HuH-7.5 (cell line): ENCODE measurements around the gene NFE2L1.
A peak's percentile ranks its signal among the peaks of the same experiment; 100 is the strongest.
"Not testable (repeated sequence)": the region's sequence is repeated elsewhere in the genome, so short reads cannot be mapped to it uniquely, and the experiment has no call there.

Experiments used
- DNase-seq: peaks from one replicate; pipeline ENCODE4 v3.0.0; 2011; ENCODE audit warnings: low spot score

The NFE2L1 gene

DNA sequence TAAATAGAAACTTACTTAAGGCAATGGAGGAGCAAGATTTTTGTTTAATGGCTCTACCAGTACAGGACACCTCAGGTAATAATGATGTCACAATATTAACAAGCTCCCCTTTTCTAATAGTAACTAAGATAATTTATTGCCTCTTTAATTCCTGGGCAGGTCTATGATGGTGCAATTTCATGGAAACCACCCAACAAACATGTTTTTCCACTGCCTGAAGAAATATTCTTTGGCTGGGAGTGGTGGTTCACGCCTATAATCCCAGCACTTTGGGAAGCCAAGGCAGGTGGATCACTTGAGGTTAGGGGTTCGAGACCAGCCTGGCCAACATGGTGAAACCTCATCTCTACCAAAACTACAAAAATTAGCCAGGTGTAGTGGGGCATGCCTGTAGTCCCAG lies 19.6 kb downstream of the NFE2L1 start:
- not testable (repeated sequence) for DNase-seq

DNA sequence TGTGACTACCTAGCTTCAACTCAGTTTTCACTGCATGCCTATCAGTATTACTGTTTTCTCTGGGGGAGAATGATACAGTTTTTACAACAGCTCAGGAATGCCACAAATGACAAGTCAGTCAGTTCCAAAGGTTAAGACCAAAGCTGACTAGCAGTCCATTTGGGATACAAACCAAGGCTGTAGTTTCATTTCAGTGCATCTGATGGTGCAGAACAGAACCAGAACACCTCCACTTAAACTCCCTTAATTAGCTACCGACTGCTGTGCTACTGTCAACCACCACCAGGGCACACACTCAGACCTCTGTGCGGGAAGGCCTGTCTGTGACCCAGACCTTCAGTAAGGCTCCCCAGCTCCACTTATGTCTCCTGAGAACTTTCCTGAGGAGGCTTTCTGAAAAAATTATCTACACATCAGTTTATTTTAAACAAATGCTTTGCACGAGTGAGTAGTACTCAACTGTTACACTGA lies 20.4 kb downstream of the NFE2L1 start:
- no peak for DNase-seq

DNA sequence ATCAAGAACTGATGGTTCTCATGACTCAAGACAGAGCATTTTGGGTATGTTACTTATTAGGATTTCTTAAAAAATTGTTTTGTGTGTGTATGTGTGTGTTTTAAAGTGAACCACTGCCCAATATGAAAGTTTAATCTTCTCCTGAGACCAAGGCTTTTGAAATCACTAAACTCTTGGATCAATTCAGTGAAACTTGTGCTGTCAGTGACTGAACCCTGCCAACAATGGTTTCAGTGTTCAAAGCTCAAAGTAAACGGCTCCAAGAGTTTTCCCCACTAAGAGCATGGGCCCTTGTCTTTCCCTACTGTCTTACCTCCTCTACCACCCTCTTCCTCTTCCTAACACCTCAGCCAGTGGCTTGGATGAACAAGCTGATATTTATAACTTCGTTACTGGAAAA lies 22.0 kb downstream of the NFE2L1 start:
- DNase-seq = no peak

DNA sequence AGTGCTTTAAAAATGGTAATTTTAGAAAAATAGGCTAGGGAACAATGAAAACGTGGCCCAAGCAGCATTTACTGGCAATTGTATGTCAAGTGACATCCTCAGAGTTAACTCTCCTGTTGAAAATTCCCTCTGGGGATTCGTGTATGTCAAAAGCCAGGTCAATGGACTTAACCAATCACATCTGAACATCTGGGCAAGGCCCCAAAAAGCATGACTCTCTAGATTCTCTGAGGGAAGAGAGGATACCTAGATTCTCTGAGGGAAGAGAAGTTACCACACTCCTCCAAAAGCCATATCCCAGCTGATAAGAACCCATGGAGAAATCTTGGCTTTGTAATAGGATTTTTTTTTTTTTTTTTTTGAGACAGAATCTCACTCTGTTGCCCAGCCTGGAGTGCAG lies 23.5 kb downstream of the NFE2L1 start:
- no peak for DNase-seq

DNA sequence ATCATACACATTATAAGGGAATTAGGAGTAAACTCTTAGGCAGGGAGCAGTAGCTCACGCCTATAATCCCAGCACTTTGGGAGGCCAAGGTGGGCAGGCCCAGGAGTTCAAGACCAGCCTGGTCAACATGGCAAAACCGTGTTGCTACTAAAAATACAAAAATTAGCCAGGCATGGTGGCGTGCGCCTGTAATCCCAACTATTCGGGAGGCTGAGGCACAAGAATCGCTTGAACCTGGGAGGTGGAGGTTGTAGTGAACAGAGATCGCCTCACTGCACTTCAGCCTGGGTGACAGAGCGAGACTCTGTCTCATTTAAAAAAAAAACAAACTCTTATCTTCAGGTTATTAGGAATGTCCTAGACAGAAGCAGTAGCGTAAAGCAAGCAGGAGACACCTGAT lies 24.7 kb downstream of the NFE2L1 start:
- DNase-seq = not testable (repeated sequence)

DNA sequence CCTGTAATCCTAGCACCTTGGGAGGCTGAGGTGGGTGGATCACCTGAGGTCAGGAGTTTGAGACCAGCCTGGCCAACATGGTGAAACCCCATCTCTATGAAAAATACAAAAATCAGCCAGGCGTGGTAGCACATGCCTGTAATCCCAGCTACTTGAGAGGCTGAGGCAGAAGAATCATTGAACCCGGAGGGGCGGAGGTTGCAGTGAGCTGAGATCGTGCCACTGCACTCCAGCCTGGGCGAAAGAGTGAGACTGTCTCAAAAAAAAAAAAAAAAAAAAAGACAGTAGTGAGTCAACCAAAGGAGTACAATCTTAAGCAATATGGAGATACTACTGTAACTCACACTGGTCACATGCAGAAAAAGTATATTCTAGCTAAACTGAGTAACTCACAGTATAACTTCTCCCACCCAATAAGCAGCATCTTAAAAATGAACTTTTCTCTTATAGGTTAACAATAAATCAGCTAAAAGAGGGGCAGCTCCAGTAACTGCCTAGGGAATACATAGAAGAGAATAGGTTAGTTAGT lies 25.5 kb downstream of the NFE2L1 start:
- DNase-seq = not testable (repeated sequence)

DNA sequence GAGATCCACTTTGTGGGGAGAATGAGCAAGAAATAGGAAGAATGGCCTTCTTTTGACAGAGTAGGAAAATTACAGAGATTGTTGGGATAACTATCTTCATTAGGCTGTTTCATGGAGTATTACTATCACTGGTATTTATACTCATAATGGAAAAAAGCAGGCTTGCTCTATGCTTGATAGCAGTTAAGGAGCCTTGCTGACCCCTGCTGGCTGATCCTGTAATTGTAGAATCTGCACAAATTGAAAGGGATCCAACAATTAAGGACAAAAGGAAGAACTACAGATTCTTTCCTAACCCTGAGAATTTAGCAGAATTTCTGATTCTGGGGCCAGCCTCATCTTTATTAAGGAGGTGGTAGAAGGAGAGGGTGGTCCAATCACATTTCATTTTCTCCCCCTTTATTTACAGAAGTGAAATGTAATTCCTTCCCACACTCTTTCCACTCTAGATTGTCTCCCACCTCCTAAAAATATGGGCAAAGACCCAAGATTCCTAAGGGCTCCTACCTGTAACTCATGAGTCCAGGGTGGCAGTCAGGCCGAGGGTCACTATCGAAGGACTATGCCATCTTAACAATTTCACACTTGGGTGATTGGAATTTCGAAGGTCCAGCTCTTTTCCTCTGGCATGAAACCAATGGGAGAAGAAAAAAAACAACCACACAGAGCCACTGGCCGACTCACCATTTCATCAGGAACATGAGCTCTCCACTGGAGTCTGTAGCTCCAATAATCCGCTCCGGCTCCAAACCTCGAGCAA lies 26.3 kb downstream of the NFE2L1 start:
- no peak for DNase-seq

DNA sequence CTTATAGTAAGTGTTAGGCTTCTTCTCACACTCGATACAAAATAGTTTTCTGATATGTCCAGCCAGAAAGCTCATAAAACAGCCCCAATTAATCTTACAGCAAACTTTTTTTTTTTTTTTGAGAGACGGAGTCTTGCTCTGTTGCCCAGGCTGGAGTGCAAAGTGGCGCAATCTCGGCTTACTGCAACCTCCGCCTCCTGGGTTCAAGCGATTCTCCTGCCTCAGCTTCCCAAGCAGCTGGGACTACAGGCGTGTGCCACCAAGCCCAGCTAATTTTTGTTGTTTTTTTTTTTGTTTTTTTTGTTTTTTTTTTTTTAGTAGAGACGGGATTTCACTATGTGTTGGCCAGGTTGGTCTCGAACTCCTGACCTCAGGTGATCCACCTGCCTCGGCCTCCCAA lies 29.0 kb downstream of the NFE2L1 start:
- not testable (repeated sequence) for DNase-seq

DNA sequence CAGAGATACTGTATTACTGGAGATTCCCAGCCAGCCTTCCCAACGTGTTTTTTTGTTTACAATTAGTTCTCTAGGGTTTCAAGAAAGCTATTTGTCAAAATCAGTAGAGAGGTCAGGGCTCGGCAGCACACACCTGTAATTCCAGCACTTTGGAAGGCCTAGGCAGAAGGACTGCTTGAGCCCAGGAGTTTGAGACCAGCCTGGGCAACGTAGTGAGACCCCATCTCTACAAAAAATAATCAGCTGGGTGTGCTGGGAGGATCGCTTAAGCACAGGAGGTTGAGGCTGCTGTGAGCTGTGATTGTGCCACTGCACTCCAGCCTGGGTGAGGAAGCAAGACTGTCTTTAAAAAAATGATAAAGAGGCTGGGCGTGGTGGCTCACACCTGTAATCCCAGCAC lies 33.7 kb downstream of the NFE2L1 start:
- DNase-seq = no peak

DNA sequence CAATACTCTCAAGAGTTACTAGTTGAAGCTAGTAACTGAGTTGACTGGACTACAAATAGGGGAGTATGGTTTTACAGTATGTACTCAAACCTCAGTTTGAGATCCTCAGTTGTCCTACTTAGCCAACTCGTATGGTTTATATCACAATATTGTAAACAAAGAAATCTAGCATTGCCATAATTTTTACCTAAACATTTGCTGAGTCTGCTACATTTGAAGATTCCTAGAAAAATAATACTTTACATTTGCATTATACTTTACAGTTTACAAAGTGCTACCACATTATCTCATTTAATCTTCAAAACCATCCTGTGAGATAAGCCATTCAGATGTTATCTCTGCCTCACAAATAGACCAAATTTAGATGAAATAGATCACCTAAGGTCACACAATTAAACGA lies 36.8 kb downstream of the NFE2L1 start:
- no peak for DNase-seq

DNA sequence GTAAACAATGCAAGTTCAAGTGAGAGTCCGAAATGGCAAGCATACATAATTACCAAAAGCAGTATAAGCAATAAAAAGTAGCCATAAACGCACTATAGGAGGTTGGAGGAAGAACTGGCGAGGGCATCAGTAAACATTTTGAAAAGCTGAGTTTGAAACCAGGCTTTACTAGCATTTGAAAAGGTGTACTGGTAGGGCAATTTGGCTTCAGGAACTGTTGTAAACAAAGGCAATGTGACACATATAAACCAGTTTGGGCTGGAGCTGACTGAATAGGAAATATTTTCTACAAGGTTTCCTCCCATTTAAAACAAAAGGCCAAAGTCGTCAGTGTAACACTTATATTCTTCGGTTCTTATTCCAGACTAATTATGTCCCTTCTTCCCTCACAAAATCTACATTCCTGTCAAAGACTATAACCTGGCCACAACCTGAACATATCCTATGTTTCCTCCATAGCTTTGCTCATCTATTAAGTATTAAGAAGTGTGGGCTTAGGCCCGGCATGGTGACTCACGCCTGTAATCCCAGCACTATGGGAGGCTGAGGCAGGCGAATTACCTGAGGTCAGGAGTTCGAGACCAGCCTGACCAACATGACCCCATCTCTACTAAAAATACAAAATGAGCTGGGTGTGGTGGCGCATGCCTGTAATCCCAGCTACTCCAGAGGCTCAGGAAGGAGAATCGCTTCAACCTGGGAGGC lies 45.3 kb downstream of the NFE2L1 start:
- DNase-seq = no peak

DNA sequence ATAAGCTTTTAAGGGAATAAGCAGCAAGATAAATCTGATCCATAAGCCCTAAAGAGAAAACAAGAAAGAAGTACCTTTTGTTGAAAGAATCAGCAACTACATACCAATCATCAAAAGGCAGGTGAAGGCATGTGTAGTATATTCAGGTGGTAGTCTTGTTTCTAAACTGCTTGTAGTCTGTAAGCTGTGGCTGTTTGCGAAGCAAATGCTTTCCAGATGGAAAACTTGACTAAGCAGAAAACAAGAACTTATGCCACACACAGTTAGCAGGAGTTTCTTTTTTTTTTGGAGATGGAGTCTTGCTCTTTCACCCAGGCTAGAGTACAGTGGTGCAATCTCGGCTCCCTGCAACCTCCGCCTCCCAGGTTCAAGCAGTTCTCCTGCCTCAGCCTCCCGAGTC lies 47.5 kb downstream of the NFE2L1 start:
- no peak for DNase-seq

DNA sequence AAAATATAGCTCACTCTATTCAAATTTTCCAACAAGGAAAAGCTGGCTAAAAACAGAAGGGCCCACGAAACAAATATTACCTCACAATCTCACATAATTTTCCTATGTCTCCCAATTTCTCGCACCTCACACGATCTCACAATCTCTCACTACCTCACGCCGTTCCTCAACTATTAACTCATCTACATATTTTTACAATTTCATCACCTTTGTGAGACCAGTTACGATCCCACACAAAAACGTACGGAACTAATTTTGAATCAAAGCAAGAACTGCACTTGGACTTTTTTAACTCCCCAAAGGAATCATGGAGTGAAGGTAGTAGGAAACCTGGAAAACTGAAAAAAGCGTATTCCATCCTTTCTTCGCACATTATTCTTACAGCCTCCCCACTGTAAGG lies 52.0 kb downstream of the NFE2L1 start:
- no peak for DNase-seq

DNA sequence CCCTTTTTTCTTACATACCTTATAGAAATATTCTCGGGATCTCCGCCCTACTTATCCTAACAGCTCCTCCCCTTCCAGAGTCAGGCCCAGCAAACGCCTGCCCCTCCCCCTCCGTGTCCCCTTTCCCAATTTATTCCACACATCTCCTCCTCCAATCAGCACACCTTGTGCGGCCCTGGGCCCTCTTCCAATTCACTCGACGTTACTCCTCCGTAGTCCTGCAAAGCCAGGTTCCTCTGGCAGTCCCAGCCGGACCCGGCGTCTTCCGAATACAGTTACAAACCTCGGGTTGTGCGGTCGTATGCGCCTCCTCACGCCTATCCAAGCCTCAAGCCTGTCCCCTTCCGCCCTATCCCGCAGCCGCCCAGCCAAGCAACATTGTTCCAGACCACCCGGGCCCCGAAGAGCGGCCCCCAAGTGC lies 52.4 kb downstream of the NFE2L1 start:
- DNase-seq = peak; percentile 43

DNA sequence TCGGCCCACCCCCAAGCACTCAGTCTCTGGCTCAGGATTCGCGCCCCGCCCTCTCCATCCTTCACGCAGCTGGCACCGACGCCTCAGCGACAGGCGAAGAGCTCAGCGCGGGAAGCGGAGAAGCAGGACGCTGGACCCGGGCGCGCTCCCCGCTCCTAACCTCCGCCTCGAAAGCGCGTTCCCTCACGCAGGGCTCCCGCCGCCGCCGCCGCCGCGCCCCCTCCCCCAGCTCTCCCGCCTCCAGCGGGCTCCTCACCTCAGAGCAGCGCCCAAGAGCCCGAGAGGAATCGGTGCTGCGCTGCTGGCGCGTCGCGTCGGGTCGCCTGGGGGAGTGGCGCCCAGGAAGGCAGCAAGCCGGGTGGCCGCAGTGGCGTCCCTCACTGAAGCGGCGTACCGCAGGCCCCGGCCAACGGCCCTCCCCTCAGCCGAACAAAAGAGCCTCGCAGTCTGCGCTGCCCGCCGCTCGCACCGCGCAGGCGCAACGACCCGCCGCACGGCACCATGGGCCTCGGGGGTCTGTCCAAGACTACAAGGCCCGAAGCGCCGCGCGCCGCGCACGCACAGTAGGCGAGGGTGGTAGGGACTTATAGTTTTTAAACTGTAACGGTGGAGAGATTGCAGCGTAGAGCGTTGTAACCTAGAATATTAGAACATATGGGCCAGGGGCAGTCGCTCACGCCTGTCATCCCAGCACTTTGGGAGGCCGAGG lies 53.0 kb downstream of the NFE2L1 start, which contains the start of gene CBX1:
CBX1 (minus strand) TSS at position 467 of the 709 bp plus-strand sequence. CDS start 24,474 bp downstream, outside the sequence.
- peak; percentile 78 for DNase-seq

DNA sequence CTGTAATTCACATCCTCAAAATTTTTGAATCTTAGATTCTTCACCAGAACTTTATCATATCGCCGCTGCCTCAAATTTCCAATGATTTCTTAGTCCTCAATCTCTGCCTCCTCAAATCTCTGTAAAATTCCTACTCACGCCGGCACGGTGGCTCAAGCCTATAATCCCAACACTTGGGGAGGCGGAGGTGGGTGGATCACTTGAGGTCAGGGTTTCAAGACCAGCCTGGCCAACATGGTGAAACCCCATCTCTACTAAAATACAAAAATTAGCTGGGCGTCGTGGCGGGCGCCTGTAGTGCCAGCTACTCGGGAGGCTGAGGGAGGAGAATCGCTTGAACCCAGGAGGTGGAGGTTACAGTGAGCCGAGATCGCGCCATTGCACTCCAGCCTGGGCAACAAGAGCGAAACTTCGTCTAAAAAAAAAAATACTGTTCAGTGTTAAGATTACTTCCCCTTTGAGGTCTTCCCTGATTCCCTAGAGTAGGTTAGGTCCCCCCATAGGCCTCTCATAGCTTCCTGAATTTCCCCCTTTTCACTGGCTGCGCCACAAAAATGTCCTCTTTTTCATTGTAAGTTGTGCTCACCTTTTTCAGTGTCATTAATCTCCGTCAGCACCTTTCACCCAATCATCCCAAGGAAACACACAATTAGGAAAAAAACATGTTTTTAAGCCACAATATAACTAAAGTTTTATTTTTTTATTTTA lies 54.0 kb downstream of the NFE2L1 start:
- no peak for DNase-seq

DNA sequence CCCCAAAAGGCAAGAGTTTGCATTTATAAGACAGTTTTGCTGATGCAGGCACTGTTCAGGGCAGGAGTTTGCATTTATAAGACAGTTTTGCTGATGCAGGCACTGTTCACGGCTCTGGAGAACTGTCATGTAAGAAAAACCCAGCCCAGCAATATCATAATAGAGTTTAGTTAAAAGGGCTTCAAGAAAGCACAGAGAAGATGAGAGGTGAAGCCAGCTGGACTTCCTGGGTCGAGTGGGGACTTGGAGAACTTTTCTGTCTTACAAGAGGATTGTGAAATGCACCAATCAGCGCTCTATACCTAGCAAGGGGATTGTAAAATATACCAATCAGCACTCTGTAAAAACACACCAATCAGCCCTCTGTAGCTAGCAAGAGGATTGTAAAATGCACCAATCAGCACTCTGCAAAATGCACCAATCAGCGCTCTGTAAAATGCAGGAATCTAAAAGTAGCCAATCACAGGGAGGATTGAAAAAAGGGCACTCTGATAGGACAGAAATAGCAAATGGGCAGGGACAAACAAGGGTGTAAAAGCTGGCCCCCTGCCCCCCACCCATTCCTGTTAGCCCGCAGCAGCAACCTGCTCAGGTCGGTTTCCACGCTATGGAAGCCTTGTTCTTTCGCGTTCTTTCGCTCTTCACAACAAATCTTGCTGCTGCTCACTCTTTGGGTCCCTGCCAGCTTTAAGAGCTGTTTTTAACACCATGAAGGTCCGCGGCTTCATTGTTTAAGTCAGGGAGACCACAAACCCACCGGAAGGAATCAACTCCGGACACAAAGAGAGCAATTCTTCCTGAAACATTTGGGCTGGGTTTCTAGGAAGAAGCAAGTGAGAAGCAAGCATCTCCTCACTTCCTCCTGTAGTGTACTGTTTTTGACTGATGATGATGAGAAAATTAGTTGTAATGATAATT lies 54.9 kb downstream of the NFE2L1 start:
- no peak for DNase-seq

DNA sequence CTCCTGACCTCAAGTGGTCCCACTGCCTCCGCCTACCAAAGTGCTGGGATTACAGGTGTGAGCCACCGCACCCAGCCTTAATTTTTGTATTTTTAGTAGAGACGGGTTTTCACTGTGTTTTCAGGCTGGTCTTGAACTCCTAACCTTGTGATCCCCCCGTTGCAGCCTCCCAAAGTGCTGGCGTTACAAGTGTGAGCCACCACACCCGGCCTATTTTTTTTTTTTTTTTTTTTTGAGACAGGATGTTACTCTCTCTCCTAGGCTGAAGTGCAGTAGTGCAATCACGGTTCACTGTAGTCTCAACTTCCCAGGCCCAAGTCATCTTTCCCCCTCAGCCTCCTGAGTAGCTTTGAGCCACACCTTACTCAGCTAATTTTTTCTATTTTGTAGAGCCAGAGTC lies 56.3 kb downstream of the NFE2L1 start:
- no peak for DNase-seq

DNA sequence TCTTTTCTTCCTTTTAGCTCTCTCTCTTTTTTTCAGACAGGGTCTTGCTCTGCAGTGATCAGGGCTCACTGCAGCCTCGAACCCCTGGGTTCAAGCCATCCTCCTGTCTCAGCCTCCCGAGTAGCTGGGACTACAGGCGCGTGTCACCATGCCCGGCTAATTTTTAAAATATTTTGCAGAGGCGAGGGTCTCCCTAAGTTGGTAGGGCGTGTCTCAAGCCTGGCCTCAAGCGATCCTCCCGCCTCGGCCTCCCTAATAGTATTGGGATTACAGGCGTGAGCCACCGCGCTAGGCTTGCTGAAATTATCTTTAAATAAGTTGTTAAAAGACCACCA lies 58.6 kb downstream of the NFE2L1 start:
- no peak for DNase-seq

DNA sequence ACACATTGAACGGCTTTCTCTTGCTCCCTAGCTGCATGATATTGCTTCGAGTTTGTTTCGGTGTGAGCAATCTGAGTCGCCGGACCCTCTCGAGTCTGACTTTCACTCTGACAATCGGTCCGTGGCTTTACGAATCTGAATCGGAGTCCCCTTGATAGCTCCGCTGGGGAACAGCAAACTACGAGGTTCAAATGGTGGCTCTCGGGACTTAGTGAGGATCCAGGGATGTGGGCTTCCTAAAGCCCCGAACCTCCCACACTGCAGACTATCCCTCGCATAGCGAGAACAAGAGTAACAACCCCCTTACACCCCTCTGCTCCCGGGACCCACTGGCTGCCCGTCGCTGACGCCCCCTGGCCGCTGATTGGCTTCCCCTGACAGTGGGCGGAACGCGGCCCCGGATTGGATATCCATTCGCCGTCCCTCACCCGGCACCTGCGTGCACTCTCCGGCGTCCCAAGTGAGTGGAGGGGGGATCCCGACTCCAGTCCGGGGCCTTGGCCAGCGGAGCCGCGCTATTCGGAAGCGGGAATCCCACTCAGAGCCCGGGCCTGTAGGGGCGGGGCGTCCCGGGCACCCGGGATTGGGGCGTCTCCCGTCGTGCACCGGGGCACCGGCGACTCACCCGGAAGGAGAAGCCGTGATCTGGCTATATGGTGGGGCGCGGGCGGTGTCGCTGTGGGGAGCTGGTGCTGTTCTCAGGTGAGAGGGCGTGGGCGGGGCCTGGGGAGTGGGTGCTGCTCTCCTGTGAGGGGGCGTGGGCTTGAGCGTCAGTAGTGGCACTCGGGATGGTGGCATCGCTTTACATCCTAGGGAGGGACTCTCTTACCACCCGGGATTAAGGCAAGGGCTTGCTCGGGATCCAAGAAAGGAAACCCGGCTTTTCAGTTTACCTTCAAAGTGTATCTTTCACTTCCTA lies 59.2 kb downstream of the NFE2L1 start, which contains the start of gene SNX11:
SNX11 (plus strand) TSS at position 630 of the 919 bp plus-strand sequence. CDS start 4,278 bp downstream, outside the sequence.
- peak; percentile 77 for DNase-seq
